Ishikawa (cell line): ENCODE measurements around the gene MICALL2.

ENCODE experiments used
- CEBPB ChIP-seq: IDR thresholded peaks from 2 replicates; pipeline ENCODE4 v1.6.1; 2012
- CREB1 ChIP-seq: IDR thresholded peaks from 2 replicates; pipeline ENCODE4 v1.6.1; 2012; ENCODE audit warnings: low read depth
- EGR1 ChIP-seq: IDR thresholded peaks from 2 replicates; pipeline ENCODE4 v1.6.1; 2012
- EP300 ChIP-seq: IDR thresholded peaks from 2 replicates; pipeline ENCODE4 v1.6.1; 2012; ENCODE audit warnings: borderline replicate concordance
- FOXM1 ChIP-seq: IDR thresholded peaks from 2 replicates; pipeline ENCODE4 v1.6.1; 2012; ENCODE audit warnings: low read depth, borderline replicate concordance
- MAX ChIP-seq: IDR thresholded peaks from 2 replicates; pipeline ENCODE4 v1.6.1; 2012
- NFIC ChIP-seq: IDR thresholded peaks from 2 replicates; pipeline ENCODE4 v1.6.1; 2012
- RAD21 ChIP-seq: IDR thresholded peaks from 2 replicates; pipeline ENCODE4 v1.6.1; 2012; ENCODE audit warnings: low read depth
- REST ChIP-seq: IDR thresholded peaks from 2 replicates; pipeline ENCODE4 v1.6.1; 2012; ENCODE audit warnings: low read depth, mild to moderate bottlenecking
- TAF1 ChIP-seq: IDR thresholded peaks from 2 replicates; pipeline ENCODE4 v1.6.1; 2012; ENCODE audit warnings: low read depth, mild to moderate bottlenecking
- TCF12 ChIP-seq: IDR thresholded peaks from 2 replicates; pipeline ENCODE4 v1.6.1; 2012; ENCODE audit warnings: low read depth
- TEAD4 ChIP-seq: IDR thresholded peaks from 2 replicates; pipeline ENCODE4 v1.6.1; 2012
- USF1 ChIP-seq: IDR thresholded peaks from 2 replicates; pipeline ENCODE4 v1.6.1; 2012
- YY1 ChIP-seq: IDR thresholded peaks from 2 replicates; pipeline ENCODE4 v1.6.1; 2012; ENCODE audit warnings: low read depth
- ZBTB7A ChIP-seq: IDR thresholded peaks from 2 replicates; pipeline ENCODE4 v1.6.1; 2012; ENCODE audit warnings: low read depth

The MICALL2 gene

GRCh38 chr7:1441615-1442354 is 17.5 kb downstream of the MICALL2 start:
- no peak for TF ChIP-seq MAX
- no peak for TF ChIP-seq TEAD4
- TF ChIP-seq EP300: no peak
- no peak for TF ChIP-seq ZBTB7A
- no peak for TF ChIP-seq NFIC
- TF ChIP-seq RAD21: no peak
- TF ChIP-seq EGR1: no peak
- no peak for TF ChIP-seq REST
- TF ChIP-seq TAF1: no peak
- no peak for TF ChIP-seq TCF12

GRCh38 chr7:1440620-1441019 is 18.6 kb downstream of the MICALL2 start:
- TF ChIP-seq EGR1 (no peak), RAD21 (no peak), YY1 (no peak), CREB1 (no peak), EP300 (no peak), FOXM1 (no peak), USF1 (no peak), NFIC (no peak), TCF12 (no peak), TAF1 (no peak), CEBPB (no peak), TEAD4 (no peak), REST (no peak), MAX (no peak), ZBTB7A (no peak)

DNA sequence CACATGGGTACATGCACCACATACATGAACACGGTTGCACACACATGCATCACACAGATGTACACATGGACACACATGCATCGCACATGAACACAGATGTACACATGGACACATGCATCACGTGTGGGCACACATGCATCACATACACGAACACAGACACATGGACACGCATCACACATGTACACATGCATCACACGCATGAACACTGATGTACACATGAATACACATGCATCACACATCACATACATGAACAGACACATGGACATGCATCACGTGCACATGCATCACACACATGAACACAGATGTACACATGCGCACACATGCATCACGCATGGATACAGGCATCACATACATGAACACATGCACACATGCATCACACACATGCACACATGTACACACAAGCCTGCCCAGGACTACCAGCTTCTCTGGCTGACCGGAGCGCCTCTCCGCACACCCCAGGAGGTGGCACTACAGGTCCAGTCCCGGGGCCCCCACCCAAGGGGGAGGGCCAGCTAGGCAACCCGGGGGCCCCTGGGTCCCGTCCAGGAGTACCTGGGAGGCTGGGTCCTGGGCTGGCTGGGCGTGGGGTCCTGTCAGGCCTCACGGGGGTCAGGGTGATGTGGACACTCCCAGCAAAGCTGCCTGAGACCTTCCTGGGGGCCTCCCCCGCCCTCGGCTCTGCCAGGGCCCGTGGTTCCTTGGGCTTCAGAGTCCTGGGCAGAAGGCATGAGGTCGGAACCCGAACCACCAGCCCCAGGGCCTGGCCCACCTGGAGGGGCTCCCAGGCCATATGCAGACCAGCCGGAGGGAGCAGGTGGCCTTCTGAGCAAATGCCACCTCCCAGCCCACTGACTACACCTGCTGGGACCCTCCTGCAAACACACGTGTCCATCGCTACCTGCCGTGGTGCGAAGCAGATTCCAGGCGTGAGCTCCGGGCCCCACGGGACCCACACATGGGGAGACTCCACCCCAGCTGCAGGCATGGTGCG is 19.6 kb downstream of the MICALL2 start:
- TF ChIP-seq FOXM1 (no peak), TAF1 (no peak), ZBTB7A (no peak), YY1 (no peak), CREB1 (no peak), RAD21 (no peak; the same call in 1 of the 2 replicates), NFIC (no peak), TEAD4 (no peak), USF1 (no peak), EP300 (no peak), MAX (no peak), CEBPB (no peak), EGR1 (no peak), REST (no peak), TCF12 (no peak)
